ENCODE measurements around the gene CCNC. TPM values are rescaled to one million over a fixed set of nuclear protein-coding genes. Genes with fewer than 3 reads are reported as not detected.

Gene CCNC
- total RNA-seq, 1 experiment from 2014 or later = 104 TPM

GRCh38 chr6:99507648-99508047, 60.8 kb downstream of the CCNC start:
- H3K9me3 ChIP-seq (ENCODE audit: low read length) = no peaks in the 10 kb centered on the region
- DNase-seq = no peak

GRCh38 chr6:99501762-99502161, 66.7 kb downstream of the CCNC start:
- Histone ChIP-seq H3K4me2 (ENCODE audit: low read depth, low read length, poor library complexity, severe bottlenecking) (no peak overlapping the region), H3K9ac (ENCODE audit: low read length) (no peak overlapping the region), H3K9me3 (ENCODE audit: low read length) (no peaks in the 10 kb centered on the region), H2AFZ (ENCODE audit: low read length) (no peak overlapping the region), H3K4me1 (ENCODE audit: low read length) (peaks cover 42% of the 10 kb centered on the region), H3K27ac (ENCODE audit: low read length) (no peak overlapping the region), H3K36me3 (ENCODE audit: insufficient read depth, low read length) (peaks cover 66% of the 10 kb centered on the region), H4K20me1 (ENCODE audit: insufficient read depth, low read depth, low read length) (no peaks in the 10 kb centered on the region), H3K27me3 (ENCODE audit: low read length) (no peaks in the 10 kb centered on the region), H3K79me2 (ENCODE audit: low read length) (peaks cover 63% of the 10 kb centered on the region), H3K4me3 (ENCODE audit: low read length) (no peak overlapping the region), H3K9me2 (replicated peaks; ENCODE audit: insufficient read depth, low read length) (no peaks in the 10 kb centered on the region)
- no peak for DNase-seq

More at GRCh38 chr6:99507648-99508047, 60.8 kb downstream of the CCNC start:
- Histone ChIP-seq H3K27me3 (ENCODE audit: low read length) (no peaks in the 10 kb centered on the region), H2AFZ (ENCODE audit: low read length) (no peak overlapping the region), H3K9ac (ENCODE audit: low read length) (no peak overlapping the region), H3K27ac (ENCODE audit: low read length) (no peak overlapping the region), H4K20me1 (ENCODE audit: insufficient read depth, low read depth, low read length) (no peaks in the 10 kb centered on the region), H3K36me3 (ENCODE audit: insufficient read depth, low read length) (peaks cover 55% of the 10 kb centered on the region), H3K4me1 (ENCODE audit: low read length) (peaks cover 8% of the 10 kb centered on the region), H3K9me2 (replicated peaks; ENCODE audit: insufficient read depth, low read length) (no peaks in the 10 kb centered on the region), H3K79me2 (ENCODE audit: low read length) (peaks cover 75% of the 10 kb centered on the region), H3K4me2 (ENCODE audit: low read depth, low read length, poor library complexity, severe bottlenecking) (no peak overlapping the region), H3K4me3 (ENCODE audit: low read length) (no peak overlapping the region)

- Histone ChIP-seq H3K4me3 (ENCODE audit: low read length) (no peak overlapping the region), H3K4me1 (ENCODE audit: low read length) (peaks cover 48% of the 10 kb centered on the region), H3K9me2 (replicated peaks; ENCODE audit: insufficient read depth, low read length) (no peaks in the 10 kb centered on the region), H2AFZ (ENCODE audit: low read length) (no peak overlapping the region), H3K79me2 (ENCODE audit: low read length) (peaks cover 70% of the 10 kb centered on the region), H3K4me2 (ENCODE audit: low read depth, low read length, poor library complexity, severe bottlenecking) (peak overlapping the region; percentile 37), H3K27me3 (ENCODE audit: low read length) (no peaks in the 10 kb centered on the region), H3K36me3 (ENCODE audit: insufficient read depth, low read length) (peaks cover 69% of the 10 kb centered on the region), H3K27ac (ENCODE audit: low read length) (peak overlapping the region; percentile 75), H3K9me3 (ENCODE audit: low read length) (no peaks in the 10 kb centered on the region), H4K20me1 (ENCODE audit: insufficient read depth, low read depth, low read length) (no peaks in the 10 kb centered on the region), H3K9ac (ENCODE audit: low read length) (peak overlapping the region; percentile 25)
- DNase-seq = peak; percentile 56
These were observed 70.0 kb downstream of the CCNC start for GRCh38 chr6:99498421-99498820.

GRCh38 chr6:99495466-99495865, 73.0 kb downstream of the CCNC start:
- Histone ChIP-seq H3K36me3 (ENCODE audit: insufficient read depth, low read length) (peaks cover 48% of the 10 kb centered on the region), H3K79me2 (ENCODE audit: low read length) (peaks cover 72% of the 10 kb centered on the region), H2AFZ (ENCODE audit: low read length) (no peak overlapping the region), H3K4me1 (ENCODE audit: low read length) (peaks cover 42% of the 10 kb centered on the region), H3K9ac (ENCODE audit: low read length) (no peak overlapping the region), H3K27ac (ENCODE audit: low read length) (no peak overlapping the region), H3K4me2 (ENCODE audit: low read depth, low read length, poor library complexity, severe bottlenecking) (no peak overlapping the region), H4K20me1 (ENCODE audit: insufficient read depth, low read depth, low read length) (no peaks in the 10 kb centered on the region), H3K9me2 (replicated peaks; ENCODE audit: insufficient read depth, low read length) (no peaks in the 10 kb centered on the region), H3K4me3 (ENCODE audit: low read length) (no peak overlapping the region), H3K9me3 (ENCODE audit: low read length) (no peaks in the 10 kb centered on the region), H3K27me3 (ENCODE audit: low read length) (no peaks in the 10 kb centered on the region)
- DNase-seq = no peak

Small RNA genes within 50 kb of the gene (small RNA-seq; reads per million reads assigned to genes)
- gene RF00019 = not detected

Other genes starting within 250 kb of the CCNC start
- gene FAXC, start 219.0 kb downstream of the CCNC start, total RNA-seq (2014; rRNA removed; shearing (Covaris generic); ENCODE audit: low replicate concordance) = not detected in 2 replicates
- gene COQ3, start 174.5 kb downstream of the CCNC start, total RNA-seq (2014; rRNA removed; shearing (Covaris generic); ENCODE audit: low replicate concordance) = 13.1 and 14.4 TPM in 2 replicates
- 147 and 288 TPM in 2 replicates for gene PNISR, start 143.4 kb downstream of the CCNC start, total RNA-seq (2014; rRNA removed; shearing (Covaris generic); ENCODE audit: low replicate concordance)
- 31.8 and 53.3 TPM in 2 replicates for gene USP45, start 53.2 kb downstream of the CCNC start, total RNA-seq (2014; rRNA removed; shearing (Covaris generic); ENCODE audit: low replicate concordance)
- gene PRDM13, start 38.2 kb upstream of the CCNC start, total RNA-seq (2014; rRNA removed; shearing (Covaris generic); ENCODE audit: low replicate concordance) = not detected in 2 replicates

Measured in Karpas-422 (cell line).